Uterus (tissue), 2 donors: Measurements from ENCODE around the gene RAB29.

Experiments used
- CTCF ChIP-seq, 4 experiments: fragments of 200-600 bp in 2 of 4; fragments of 450-650 bp in 2 of 4; sonication (generic) in 2 of 4; IDR thresholded peaks; one replicate each; pipeline ENCODE4 v1.5.1; 2016 to 2019; ENCODE audit warnings: antibody characterized with exemption in 4 of 4, mild to moderate bottlenecking in 2 of 4, moderate library complexity in 1 of 4
- POLR2A ChIP-seq, 2 donors: fragments of 450-650 bp; IDR thresholded peaks; one replicate each; pipeline ENCODE4 v1.6.1; 2016; ENCODE audit warnings: antibody characterized with exemption in 2 of 2, mild to moderate bottlenecking in 1 of 2, moderate library complexity in 1 of 2

GRCh38 chr1:205811660-205812059 is 36.4 kb upstream of the RAB29 start:
- no peak for TF ChIP-seq CTCF (IDR thresholded peaks at IDR 0.05)
- no peak for TF ChIP-seq POLR2A (IDR thresholded peaks at IDR 0.05)
